HG02885 (cell line): ENCODE results near the gene BCL2L1.

Source experiments
- ATAC-seq: cut with Tn5 transposase; IDR thresholded peaks from one replicate; pipeline ENCODE4 v1.9.1; 2021; ENCODE audit warnings: mild to moderate bottlenecking; ENCODE audit not compliant: unreplicated experiment, poor library complexity

BCL2L1 gene

DNA sequence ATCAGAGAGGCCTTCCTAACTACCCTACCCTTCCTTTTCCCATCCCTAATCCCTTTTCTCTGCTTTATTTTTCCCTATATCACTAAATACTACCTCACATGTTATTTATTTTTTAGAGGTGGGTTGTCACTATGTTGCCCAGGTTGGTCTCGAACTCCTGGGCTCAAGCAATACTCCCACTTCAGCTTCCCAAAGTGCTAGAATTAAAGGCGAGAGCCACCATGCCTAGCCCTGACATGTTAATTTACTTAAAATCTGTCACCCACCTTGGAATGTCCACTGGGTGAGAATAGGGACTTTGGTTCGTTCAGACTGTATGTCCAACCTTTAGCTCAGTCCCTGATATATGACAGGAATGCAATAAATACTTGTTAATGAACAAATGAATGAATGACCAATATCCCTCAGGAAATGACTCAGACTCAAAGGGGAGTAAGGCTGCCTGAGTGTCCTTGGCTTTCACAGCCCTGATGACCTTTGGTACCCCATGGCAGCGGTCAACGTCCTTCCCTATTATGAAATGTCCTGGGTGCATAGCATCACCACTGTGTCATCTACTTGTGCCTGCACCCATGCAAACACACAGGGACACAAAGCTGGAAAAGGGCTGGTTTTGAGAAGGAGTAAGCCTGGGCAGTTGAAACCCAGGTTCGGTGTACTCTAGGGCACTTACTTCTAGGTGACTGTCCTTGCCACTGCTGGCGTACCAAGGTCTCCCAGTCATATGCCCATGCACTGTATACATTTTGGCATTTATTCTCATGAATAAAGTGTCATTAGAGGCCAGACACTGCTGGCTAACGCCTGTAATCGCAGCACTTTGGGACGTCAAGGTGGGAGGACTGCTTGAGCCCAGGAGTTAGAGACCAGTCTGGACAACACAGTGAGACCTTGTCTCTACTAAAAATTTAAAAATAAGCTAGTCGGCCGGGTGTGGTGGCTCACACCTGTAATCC is 26.5 kb downstream of the BCL2L1 start:
- ATAC-seq: no peak

DNA sequence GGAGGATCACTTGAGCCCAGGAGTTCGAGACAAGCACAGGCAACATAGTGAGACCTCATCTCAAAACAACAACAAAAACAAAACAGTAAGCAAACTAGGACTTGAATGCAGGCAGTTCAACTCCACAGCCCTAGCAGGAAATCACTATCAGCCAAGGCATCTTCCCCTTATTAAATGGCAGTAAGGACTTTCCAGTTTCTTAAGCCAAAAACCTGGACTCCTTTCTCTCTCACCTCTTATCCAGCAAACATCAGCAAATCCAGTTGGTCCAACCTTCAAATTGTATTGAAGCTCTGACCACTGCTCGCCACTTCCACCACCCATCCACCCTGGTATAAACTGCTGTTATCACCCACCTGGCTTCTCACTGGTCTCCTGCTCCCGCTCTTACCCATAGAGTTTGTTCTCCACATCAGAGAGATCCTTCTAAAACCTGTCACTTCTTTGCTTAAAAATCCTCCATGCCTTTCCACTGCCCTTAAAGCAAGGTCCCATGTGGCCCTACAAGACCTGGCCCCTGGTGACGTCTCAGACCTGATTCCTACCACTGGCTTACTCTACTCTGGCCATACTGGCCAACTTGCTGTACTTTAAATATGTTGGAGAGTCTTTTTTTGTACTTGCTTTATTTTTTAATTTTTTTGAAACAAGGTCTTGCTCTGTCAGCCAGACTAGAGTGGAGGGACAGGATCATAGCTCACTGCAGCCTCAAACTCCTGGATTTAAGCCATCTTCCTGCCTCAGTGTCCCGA is 27.6 kb downstream of the BCL2L1 start:
- ATAC-seq: no peak

DNA sequence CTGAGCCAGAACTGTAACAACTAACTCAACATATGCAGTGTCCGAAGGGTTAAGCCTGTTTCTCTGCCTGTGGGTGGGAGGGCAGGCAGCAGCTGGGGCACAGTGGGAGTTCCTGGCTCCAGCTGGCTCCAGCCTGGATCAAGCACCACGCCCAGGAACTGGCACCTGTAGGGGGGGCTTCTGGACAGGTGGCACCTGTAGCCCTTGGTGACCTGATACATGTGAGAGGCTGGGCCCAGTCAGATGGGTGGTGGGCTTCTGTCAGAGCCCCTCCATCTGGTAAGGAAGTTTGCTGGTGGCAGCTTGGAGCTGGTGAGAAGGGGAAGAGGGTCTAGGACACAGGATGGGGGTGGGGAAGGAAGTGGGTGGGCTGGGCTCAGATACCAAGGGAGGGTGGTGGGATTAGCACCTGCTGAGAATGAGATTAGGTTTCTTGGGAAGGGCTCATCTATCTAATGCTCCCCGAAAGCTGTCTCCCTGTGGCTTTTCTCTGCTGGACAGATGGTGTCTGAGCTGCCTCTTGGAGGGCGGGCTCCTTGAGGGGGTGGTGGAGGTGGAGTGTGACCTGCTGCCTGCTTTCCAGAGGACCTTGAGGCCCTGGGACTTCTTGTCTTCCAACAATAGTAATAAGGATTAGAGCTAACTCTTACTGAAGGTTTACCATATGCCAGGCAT is 28.5 kb downstream of the BCL2L1 start:
- ATAC-seq: no peak

DNA sequence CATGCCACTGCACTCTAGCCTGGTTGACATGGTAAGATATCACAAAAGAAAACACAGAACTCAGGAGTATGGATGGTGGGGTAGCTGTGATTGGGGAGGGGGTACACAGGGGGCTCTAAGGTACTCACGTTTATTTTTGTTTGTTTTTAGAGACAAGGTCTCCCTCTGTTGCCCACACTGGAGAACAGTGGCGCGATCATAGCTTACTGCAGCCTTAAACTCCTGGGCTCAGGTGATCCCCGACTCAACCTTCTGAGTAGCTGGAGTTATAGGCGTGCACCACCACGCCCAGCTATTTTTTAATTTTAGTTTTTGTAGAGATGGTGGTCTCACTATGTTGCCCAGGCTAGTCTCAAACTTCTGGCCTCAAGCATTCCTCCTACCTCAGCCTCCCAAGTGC is 29.3 kb downstream of the BCL2L1 start:
- no peak for ATAC-seq

- ATAC-seq: peak; percentile 55
Measured at GRCh38 chr20:31691646-31692275, 30.9 kb downstream of the BCL2L1 start.

DNA sequence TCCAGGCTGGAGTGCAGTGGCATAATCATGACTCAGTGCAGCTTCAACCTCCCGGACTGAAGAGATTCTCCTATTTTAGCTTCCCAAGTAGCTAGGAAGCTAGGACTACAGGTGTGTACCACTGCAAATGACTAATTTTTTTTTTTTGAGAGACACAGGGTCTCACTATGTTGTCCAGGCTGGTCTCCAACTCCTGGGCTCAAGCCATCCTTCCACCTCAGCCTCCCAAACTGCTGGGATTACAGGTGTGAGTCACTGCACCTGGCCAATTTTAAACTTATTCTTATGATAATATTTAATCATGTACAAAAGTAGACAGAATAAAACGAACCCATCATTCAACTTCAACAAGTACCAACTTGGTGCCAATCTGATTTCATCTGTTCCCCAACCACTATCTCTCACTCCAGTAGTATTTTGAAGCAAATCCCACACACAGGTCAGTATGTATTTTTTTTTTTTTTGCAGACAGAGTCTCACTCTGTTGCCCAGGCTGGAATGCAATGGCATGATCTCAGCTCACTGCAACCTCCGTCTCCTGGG is 32.5 kb downstream of the BCL2L1 start:
- no peak for ATAC-seq

GRCh38 chr20:31689141-31689540 is 33.5 kb downstream of the BCL2L1 start:
- no peak for ATAC-seq

DNA sequence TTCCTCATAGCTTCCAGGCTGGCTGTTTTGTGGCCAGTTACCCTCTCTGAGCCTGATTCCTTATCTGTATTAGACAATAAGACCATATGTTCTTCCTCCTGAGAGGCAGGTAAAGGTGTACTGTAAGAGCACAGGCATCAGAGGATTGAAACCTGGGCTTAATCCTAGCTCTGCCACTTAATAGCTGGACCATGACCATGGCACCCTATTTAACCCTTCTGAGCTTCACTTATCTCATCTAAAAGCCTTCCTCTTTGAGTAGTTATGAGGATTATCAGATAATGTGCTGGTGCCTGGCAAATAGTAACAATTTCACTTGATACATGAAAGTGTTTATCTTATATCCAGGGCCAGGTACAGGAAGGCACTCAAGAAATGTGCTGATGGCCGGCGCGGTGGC is 34.9 kb downstream of the BCL2L1 start:
- no peak for ATAC-seq

- ATAC-seq: no peak
Measured at GRCh38 chr20:31685853-31686643, 36.6 kb downstream of the BCL2L1 start.

- peak; percentile 51 for ATAC-seq
Measured at GRCh38 chr20:31684153-31685015, 38.3 kb downstream of the BCL2L1 start.

DNA sequence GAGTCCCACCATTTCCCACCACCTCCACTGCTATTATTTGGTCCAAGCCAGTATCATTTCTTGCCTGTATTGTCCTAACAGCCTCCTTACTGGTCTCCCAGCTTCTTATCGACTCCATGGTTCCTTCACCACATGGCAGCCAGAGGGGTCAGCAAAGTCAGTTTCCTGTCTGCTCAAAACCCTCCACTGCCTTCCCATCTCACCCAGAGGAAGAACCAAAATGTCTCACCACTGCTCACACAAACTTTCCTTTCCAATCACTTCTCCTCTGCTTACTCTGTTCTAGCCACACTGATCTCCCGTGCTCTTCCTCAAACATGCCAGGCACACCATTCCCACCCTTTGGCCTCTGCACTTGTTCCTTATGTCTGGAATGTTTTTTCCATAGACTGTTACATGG is 39.7 kb downstream of the BCL2L1 start:
- ATAC-seq: no peak

DNA sequence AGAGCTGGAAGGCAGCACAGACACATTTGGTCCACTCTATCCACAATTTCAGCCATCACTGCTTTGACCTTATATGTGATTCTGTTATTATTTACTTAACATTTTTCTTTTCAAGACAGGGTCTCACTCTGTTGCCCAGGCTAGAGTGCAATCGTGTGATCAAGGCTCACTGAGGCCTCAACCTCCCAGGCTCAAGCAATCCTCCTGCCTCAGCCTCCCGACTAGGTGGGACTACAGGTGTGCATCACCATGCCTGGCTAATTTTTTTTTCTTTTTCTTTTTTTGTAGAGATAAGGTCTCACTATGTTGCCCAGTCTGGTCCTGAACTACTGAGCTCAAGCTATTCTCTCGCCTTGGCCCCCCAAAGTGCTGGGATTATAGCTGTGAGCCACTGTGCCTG is 40.3 kb downstream of the BCL2L1 start:
- ATAC-seq: no peak

DNA sequence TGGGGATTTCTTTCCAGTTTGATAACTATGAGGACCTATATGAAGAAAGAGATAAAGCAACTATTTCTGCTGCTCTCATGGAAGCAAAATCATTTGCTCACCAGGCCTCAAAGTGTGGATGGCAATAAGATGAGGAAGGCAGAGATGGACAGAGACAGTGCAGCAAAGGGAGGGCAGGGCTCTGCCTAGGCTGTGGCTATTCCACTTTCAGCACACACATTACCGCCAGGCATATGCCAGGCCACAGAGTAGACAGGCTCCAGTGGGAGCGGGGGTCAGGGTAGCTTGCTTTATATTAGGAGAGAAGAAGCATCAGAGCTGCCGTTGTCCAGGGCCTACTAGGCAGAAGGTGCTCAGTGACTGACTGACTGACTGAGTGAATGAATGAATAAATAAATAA is 40.9 kb downstream of the BCL2L1 start:
- ATAC-seq: no peak

GRCh38 chr20:31681128-31681727 is 41.4 kb downstream of the BCL2L1 start:
- no peak for ATAC-seq

DNA sequence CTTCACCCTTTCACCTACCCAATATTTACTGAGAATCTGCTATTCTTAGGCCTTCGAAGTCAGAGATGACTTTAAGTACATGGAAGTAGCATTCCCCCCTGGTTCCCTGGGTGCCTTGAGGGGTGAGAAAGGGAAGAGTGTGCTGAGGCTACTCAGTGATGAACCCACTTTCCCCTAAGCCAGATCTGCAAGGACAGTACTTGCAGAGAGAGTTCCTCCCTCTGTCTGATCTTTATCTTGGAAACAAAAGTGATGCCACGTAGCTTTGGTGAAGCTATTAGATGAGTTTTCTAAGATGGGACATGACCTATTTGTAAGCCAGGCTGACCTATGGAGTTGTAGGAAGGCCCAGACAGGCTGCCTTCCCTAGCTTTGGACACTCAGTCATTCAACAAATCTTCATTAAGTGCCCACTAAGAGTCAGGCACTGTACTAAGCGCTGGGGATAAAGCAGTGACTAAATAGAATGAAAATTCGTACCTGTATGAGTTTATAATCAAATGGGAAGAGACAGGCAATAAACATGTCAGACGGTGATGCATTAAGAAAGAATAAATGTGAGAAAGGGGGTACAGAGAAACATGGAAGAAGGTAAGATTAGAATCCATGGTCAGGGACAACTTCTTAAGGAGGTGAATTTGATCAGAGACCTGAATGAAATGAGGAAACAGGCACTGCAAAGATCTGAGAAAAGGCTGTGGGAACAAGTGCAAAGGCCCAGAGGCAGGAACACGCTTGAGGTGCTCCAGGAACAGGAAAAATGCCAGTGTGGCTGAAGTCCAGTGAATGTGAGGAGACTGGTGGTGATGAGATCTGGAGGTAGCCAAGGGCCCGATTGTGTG is 42.2 kb downstream of the BCL2L1 start:
- ATAC-seq: no peak

DNA sequence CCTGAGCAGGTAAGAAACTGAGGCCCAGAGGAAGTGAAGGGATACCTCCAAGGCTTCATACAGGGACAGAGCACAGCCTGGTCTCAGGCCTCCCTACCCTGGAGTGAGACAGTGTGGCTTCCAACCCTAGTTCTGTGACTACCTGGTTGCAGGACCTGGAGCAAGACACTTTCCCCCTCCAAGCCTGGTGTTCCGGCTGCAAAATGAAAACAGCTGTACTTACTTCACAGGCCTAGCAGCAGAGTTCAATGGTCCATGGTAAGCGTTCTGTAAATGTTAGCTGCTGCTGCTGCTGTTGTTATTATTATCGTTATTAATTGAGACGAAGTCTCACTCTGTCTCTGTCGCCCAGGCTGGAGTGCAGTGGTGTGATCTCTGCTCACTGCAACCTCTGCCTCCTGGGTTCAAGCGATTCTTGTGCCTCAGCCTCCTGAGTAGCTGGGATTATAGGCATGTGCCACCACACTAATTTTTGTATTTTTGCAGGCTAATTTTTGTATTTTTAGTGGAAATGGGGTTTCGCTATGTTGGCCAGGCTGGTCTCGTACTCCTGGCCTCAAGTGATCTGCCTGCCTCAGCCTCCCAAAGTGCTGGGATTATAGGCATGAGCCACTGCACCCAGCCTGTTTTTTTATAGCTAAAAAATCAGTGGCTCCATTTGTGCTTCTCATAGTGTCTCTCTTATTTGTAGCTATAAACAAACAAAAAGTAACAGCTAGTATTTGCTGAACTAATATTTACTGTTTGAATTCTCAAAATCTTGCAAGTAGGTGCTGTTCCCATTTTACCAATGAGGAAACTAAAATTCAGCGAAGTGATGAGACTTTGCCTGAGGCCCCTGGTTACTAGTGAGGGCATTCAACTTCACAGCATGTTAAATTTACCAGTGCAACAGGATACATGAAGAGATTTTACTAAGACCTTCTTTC is 43.0 kb downstream of the BCL2L1 start:
- no peak for ATAC-seq
